MCF 10A (cell line): ENCODE measurements around the gene KCNJ1. TPM values are rescaled to one million over a fixed set of nuclear protein-coding genes. Genes with fewer than 3 reads are reported as not detected.

ENCODE experiments used
- BruUV-seq: library from RNA; stranded (reverse); fragments of 400-500 nt; replicated peaks from 2 replicates; lab custom pipeline; 2021; lab: Mats Ljungman, UMichigan
- CTCF ChIA-PET: fragments of 300-600 bp; sonication (Branson Sonifier 250); formaldehyde crosslinking; extraction: SDS; loops from one replicate; lab custom pipeline; 2021; ENCODE audit warnings: antibody characterized with exemption, inconsistent platforms; lab: Yijun Ruan, JAX
- POLR2A ChIA-PET: fragments of 300-600, 350-650 bp; sonication (Branson Sonifier 250); formaldehyde crosslinking; extraction: SDS; loops from one replicate; lab custom pipeline; 2020; ENCODE audit warnings: antibody characterized with exemption, inconsistent platforms; lab: Yijun Ruan, JAX
- DNase-seq: peaks from one replicate; pipeline ENCODE4 v3.0.0-alpha.2; 2018; ENCODE audit not compliant: unreplicated experiment
- H3K27ac Mint-ChIP-seq: one replicate; pipeline ENCODE4 v1.8.0; 2022; ENCODE audit warnings: mild to moderate bottlenecking, low read depth, mixed read lengths; ENCODE audit not compliant: unreplicated experiment
- H3K27me3 Mint-ChIP-seq: one replicate; pipeline ENCODE4 v1.8.0; 2022; ENCODE audit warnings: mixed read lengths; ENCODE audit not compliant: insufficient read depth, unreplicated experiment
- H3K36me3 Mint-ChIP-seq: one replicate; pipeline ENCODE4 v1.8.0; 2022; ENCODE audit warnings: mild to moderate bottlenecking, moderate library complexity, mixed read lengths; ENCODE audit not compliant: insufficient read depth, unreplicated experiment
- H3K4me1 Mint-ChIP-seq: one replicate; pipeline ENCODE4 v1.8.0; 2022; ENCODE audit warnings: mixed read lengths; ENCODE audit not compliant: insufficient read depth, unreplicated experiment
- H3K4me3 Mint-ChIP-seq: one replicate; pipeline ENCODE4 v1.8.0; 2022; ENCODE audit warnings: mild to moderate bottlenecking, moderate library complexity, mixed read lengths; ENCODE audit not compliant: unreplicated experiment
- H3K9me3 Mint-ChIP-seq: one replicate; pipeline ENCODE4 v1.8.0; 2022; ENCODE audit warnings: mixed read lengths; ENCODE audit not compliant: unreplicated experiment
- intact Hi-C: fragments of 100-400 bp; cut with micrococcal nuclease; formaldehyde crosslinking; loops from 2 replicates; pipeline ENCODE4 v1.14.1; 2022
- total RNA-seq: library from RNA; stranded (reverse); gene quantifications from 2 replicates; pipeline ENCODE4 v1.2.3, GENCODE V29; 2022
- TF ChIP-seq, protein P1 (sequence below): fragments of 200-600 bp; IDR thresholded peaks from one replicate; pipeline ENCODE4 v1.8.0; 2022; ENCODE audit warnings: antibody characterized with exemption, mild to moderate bottlenecking; ENCODE audit not compliant: unreplicated experiment

The KCNJ1 gene
- total RNA-seq, 1 experiment from 2014 or later: not detected

DNA sequence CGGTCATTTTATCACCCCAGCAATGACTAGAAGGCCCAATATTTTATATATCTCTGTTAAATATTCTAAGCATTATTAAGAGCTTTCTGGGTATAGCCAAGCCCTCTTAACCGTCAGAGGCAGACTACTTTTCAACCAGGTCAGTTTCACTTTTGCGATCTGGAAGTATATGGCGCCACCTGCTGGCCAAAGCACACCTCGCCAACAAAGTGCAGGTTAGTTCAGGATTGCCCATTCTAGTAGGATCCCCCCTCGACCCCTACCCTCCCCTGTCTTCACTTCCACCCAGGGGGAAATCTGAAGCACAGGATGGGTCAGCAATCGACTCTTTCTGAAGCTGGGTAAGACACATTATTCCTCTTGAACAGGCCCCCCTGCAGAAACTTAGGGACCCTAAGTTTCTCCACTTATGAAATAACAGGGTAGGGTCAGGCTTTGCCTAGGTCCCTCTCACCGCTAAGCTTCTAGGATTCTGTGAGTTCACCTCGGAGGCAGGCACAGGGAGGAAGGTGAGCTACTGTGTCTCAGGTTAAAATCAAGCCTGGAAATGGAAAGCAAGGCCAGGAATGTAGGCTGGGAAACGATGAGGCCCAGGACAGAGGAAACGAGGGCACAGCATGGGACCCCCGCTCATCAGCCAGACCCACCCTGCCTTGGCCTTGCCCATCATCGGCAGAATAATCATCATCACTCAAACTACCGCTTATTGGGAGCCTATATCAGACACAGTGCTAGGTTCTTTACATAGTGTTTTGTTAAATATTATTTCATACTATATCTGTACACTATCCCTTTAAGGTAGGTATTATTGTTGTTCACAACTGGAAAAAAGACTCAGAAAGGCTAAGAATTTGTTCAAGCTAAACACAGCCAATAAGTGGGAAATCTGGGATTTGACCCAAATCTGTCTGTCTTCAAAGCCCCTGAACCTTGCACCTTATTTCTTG, 35.6 kb downstream of the KCNJ1 start:
- DNase-seq: peak; percentile 86
- TF ChIP-seq, protein P1, sequence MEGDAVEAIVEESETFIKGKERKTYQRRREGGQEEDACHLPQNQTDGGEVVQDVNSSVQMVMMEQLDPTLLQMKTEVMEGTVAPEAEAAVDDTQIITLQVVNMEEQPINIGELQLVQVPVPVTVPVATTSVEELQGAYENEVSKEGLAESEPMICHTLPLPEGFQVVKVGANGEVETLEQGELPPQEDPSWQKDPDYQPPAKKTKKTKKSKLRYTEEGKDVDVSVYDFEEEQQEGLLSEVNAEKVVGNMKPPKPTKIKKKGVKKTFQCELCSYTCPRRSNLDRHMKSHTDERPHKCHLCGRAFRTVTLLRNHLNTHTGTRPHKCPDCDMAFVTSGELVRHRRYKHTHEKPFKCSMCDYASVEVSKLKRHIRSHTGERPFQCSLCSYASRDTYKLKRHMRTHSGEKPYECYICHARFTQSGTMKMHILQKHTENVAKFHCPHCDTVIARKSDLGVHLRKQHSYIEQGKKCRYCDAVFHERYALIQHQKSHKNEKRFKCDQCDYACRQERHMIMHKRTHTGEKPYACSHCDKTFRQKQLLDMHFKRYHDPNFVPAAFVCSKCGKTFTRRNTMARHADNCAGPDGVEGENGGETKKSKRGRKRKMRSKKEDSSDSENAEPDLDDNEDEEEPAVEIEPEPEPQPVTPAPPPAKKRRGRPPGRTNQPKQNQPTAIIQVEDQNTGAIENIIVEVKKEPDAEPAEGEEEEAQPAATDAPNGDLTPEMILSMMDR: peak; percentile 79
- Mint-ChIP-seq H3K36me3 (no peaks in the 10 kb centered on the region), H3K27ac (no peak overlapping the region), H3K4me3 (no peak overlapping the region), H3K9me3 (no peaks in the 10 kb centered on the region), H3K4me1 (peaks cover 10% of the 10 kb centered on the region), H3K27me3 (no peaks in the 10 kb centered on the region)
- intact Hi-C loops: loop anchor here (1.0 to 10.0 kb wide), 7 partner anchors 201 to 987 kb away; no protein-coding TSS in a partner anchor
- POLR2A ChIA-PET: interaction anchor here (1.3 to 1.5 kb wide), 2 partner anchors 22 to 37 kb away, joined by 3 to 7 read pairs; no protein-coding TSS in a partner anchor
- CTCF ChIA-PET: interaction anchor here (0.6 to 8.5 kb wide), 70 partner anchors 9 to 947 kb away, joined by 3 to 137 read pairs (median 4); no protein-coding TSS in a partner anchor
- BruUV-seq: no TSS peak

DNA sequence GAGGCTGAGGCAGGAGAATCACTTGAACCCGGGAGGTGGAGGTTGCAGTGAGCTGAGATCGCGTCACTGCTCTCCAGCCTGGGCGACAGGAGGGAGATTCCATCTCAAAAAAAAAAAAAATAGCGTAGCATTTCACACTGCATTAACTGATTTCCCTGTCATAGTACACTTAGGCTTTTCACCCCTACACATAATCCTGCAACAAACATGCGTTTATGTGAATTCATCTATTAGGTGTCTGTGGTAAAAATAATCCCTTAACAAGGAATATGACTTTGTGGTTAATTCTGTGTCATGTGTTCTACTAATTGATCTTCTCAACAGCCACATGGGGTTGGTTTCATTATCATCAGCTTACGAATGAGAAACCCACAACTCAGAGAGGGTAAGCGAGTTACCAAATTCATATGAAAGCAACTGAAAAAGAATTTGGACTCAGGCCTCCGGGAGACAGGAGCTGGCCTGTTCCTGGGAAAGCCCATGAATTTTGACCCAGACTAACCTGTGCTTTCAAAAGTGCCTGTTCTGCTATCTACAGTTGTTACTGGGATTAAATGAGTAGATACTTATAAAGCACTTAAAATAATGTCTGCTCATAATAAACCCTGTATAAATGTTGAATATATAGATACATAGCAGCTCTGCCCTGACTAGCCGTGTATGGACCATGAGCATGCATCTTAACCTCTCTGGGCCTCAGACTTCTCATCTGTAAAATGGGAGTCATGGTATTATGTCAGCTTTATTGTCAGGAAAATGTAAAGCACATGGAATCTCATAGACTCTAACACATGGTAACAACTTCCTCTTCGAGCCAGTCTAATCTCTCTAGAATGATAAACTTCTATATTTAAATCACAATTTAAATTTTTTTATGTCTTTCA, 36.6 kb downstream of the KCNJ1 start:
- Mint-ChIP-seq H3K4me1 (peaks cover 6% of the 10 kb centered on the region), H3K4me3 (no peak overlapping the region), H3K27ac (no peak overlapping the region), H3K27me3 (no peaks in the 10 kb centered on the region), H3K9me3 (no peaks in the 10 kb centered on the region), H3K36me3 (no peaks in the 10 kb centered on the region)
- intact Hi-C loops: loop anchor here (1.0 to 10.0 kb wide), 7 partner anchors 200 to 986 kb away; no protein-coding TSS in a partner anchor
- no TSS peak for BruUV-seq
- TF ChIP-seq, protein P1: no peak
- ChIA-PET CTCF (interaction anchor here (0.6 to 8.5 kb wide), 71 partner anchors 9 to 946 kb away, joined by 3 to 137 read pairs (median 4); no protein-coding TSS in a partner anchor), POLR2A (interaction anchor here (1.3 to 1.5 kb wide), 2 partner anchors 21 to 38 kb away, joined by 3 to 7 read pairs; no protein-coding TSS in a partner anchor)
- DNase-seq: no peak

DNA sequence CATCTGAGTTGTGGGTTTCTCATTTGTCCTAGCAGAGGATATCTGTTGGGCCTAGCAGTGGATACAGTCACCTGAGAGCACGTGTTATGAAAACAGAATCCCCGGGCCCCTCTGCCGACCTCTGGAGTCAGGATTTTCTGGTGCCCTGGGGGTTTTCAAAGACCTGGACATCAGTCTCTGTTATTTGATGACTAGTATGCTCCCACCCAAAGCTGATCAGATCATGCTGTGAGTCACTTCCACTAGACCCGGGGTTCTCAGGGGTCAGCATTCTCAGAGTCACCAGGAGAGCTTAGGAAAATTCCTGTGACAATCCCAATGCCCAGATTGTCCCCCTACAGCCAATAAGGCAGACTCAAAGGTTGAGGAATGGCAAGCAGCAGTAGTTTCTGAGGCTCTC, 38.7 kb downstream of the KCNJ1 start:
- H3K9me3 Mint-ChIP-seq: no peaks in the 10 kb centered on the region
- H3K4me1 Mint-ChIP-seq: peaks cover 6% of the 10 kb centered on the region
- TF ChIP-seq, protein P1: no peak
- no peak for DNase-seq
- H3K36me3 Mint-ChIP-seq: no peaks in the 10 kb centered on the region
- no peak overlapping the region for H3K4me3 Mint-ChIP-seq
- intact Hi-C loops: no loop called here
- no TSS peak for BruUV-seq
- no peak overlapping the region for H3K27ac Mint-ChIP-seq
- no peaks in the 10 kb centered on the region for H3K27me3 Mint-ChIP-seq
- ChIA-PET POLR2A (no interaction called here), CTCF (interaction anchor here (0.6 to 8.5 kb wide), 5 partner anchors 33 to 669 kb away, joined by 3 to 137 read pairs (median 4); no protein-coding TSS in a partner anchor)
